HUES6 (cell line): Measurements from ENCODE around the gene ERV3-1.

Source experiments
- H3K27ac ChIP-seq: 2 replicates; pipeline ENCODE4 v1.7.0; 2013; ENCODE audit warnings: low read depth, mild to moderate bottlenecking, low read length, inconsistent platforms
- H3K27me3 ChIP-seq: 2 replicates; pipeline ENCODE4 v1.6.1; 2013; ENCODE audit warnings: low read length; ENCODE audit not compliant: control insufficient read depth, insufficient read depth
- H3K36me3 ChIP-seq: 2 replicates; pipeline ENCODE4 v1.6.1; 2013; ENCODE audit warnings: low read length; ENCODE audit not compliant: control insufficient read depth, insufficient read depth
- H3K4me1 ChIP-seq: 2 replicates; pipeline ENCODE4 v1.6.1; 2013; ENCODE audit warnings: low read length; ENCODE audit not compliant: control insufficient read depth, insufficient read depth
- H3K4me3 ChIP-seq: 2 replicates; pipeline ENCODE4 v1.5.1; 2013; ENCODE audit warnings: low read depth, low read length
- H3K9ac ChIP-seq: one replicate; pipeline ENCODE4 v1.6.1; 2013; ENCODE audit warnings: mild to moderate bottlenecking, low read length
- H3K9me3 ChIP-seq: 2 replicates; pipeline ENCODE4 v1.6.1; 2013; ENCODE audit warnings: low read depth, low read length; ENCODE audit not compliant: control insufficient read depth, insufficient read depth

The ERV3-1 gene

GRCh38 chr7:64998865-64999164, 7.7 kb downstream of the ERV3-1 start:
- Histone ChIP-seq H3K4me1 (peaks cover 5% of the 10 kb centered on the region; the same call in 1 of the 2 replicates), H3K27ac (no peak overlapping the region), H3K9me3 (peaks cover 79% of the 10 kb centered on the region), H3K36me3 (peaks cover 34% of the 10 kb centered on the region), H3K4me3 (no peak overlapping the region), H3K27me3 (no peaks in the 10 kb centered on the region), H3K9ac (no peak overlapping the region)

DNA sequence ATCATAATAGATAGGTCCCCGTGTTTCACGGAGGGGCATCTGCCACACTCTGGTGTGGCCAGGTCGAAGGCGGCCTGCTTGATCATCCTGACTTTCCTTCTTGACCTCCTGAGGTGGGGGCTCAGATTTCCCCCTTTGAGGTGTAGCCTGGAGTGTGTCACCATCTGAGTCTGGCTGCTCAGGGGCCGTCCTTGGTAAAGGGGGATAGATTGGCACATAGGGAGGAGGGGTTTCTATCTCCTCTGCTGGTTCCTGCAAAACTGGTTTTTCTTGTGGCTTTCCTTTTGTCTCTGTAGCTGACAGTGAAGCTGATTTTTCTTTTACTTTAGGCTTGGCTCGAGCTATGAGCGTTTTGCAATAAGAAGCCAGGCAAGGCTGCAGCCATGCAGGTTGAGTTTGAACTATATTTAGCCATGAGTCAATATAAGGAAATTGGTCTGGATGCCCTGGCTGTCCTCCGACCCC, 8.5 kb downstream of the ERV3-1 start:
- Histone ChIP-seq H3K9ac (no peak overlapping the region), H3K4me1 (peaks cover 5% of the 10 kb centered on the region; the same call in 1 of the 2 replicates), H3K4me3 (no peak overlapping the region), H3K36me3 (peaks cover 38% of the 10 kb centered on the region), H3K27ac (no peak overlapping the region), H3K27me3 (no peaks in the 10 kb centered on the region), H3K9me3 (peaks cover 87% of the 10 kb centered on the region)

DNA sequence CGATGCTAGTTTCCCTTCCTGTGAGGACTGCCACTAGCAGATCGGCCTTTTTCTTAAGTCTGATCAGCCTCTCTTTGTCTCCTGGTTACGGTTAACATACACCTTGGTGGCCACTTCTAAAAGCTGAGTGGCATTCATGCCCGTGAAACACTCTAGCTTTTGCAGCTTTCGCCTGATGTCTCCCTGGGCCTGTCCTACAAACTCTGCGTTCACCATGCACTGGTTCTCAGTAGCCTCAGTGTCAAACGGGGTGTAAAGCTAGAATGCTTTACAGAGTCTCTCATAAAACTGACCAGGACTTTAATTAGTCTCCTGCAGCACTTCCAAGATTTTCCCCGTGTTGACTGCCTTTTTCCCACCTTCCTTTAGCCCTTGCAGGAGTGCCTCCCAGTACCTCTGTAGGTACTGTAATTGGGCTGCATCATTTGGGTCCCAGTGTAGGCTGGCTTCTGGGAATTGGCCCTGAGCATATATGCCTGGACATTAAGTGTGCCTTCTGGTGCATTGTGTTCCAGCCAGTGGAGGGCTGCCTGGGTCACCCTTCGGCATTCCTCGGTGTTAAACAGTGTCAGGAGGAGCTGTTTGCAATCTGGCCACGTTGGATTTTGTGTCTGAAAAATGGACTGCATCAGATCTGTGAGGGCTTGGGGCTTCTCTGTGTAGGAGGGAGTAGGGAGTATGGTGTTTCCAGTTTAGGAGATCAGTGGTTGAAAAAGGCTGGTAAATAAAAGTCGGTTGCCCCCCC, 9.2 kb downstream of the ERV3-1 start:
- Histone ChIP-seq H3K27me3 (no peaks in the 10 kb centered on the region), H3K9me3 (peaks cover 93% of the 10 kb centered on the region), H3K27ac (no peak overlapping the region), H3K36me3 (peaks cover 40% of the 10 kb centered on the region), H3K9ac (no peak overlapping the region), H3K4me1 (peaks cover 5% of the 10 kb centered on the region; the same call in 1 of the 2 replicates), H3K4me3 (no peak overlapping the region)

GRCh38 chr7:64996305-64996704, 10.2 kb downstream of the ERV3-1 start:
- no peak overlapping the region for H3K27ac ChIP-seq
- H3K27me3 ChIP-seq, result no peaks in the 10 kb centered on the region
- H3K9ac ChIP-seq, result no peak overlapping the region
- H3K9me3 ChIP-seq, result peaks cover 94% of the 10 kb centered on the region
- no peak overlapping the region for H3K4me3 ChIP-seq
- H3K36me3 ChIP-seq, result peaks cover 39% of the 10 kb centered on the region
- peaks cover 5% of the 10 kb centered on the region; the same call in 1 of the 2 replicates for H3K4me1 ChIP-seq

DNA sequence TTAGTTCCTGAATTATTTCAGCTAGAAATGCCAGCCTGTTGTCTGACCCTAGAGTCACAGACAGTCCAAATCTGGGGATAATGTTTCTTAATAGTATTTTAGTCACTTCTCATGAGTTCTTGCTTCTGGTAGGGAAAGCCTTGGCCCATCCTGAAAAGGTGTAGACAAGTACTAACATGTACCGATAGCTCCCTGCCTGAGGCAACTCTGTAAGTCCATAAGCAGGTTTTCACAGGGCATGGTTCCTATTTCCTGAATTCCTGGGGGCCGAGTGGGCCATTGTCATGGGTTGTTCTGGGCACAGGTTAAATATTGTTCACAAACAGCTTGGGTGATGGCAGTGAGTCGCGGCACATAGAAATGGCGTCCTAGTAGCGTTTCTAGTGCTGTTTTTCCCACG, 12.6 kb downstream of the ERV3-1 start:
- Histone ChIP-seq H3K27ac (no peak overlapping the region), H3K4me3 (no peak overlapping the region), H3K9ac (no peak overlapping the region), H3K36me3 (peaks cover 29% of the 10 kb centered on the region), H3K9me3 (peaks cover 93% of the 10 kb centered on the region), H3K27me3 (no peaks in the 10 kb centered on the region), H3K4me1 (peaks cover 5% of the 10 kb centered on the region; the same call in 1 of the 2 replicates)

DNA sequence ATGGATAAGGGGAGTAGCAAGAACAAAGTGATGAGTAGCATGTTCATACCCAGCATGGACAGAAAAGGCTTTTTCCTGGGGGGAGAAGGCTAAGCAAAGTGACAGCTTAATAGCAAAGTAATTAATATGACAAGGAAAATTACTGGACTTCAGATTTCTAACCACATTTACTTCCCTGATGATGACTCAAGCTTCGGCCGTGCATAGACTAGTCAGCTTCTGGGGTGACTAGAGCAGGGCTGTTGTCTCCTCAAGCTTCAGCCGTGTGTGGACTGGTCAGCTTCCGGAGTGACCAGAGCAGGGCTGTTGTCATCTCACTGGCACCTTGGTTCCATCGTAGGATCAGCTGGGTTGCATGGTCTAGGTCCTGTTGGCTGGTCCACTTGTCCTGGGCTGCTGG, 13.5 kb downstream of the ERV3-1 start:
- H3K9me3 ChIP-seq, result peaks cover 92% of the 10 kb centered on the region

DNA sequence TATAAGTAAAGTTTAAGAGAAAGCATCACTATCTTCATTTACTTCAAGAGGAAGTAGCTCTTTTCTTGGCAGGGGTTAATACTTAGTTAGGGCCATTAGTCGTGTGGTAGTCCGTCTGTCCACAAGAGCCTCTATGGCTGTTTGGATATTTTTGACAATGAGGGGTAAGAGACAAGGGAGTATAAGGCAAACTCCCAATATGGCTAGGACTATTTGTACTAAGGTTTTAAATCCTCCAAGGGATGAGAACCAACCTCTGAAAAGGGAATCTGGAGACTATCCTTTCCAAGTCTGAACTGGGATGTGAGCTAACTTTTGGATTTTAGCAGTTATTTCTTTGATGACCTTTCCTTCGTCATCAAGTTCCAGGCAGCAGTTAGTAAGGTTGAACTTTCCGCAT, 15.6 kb downstream of the ERV3-1 start, which contains the start of gene ZNF117:
Gene ZNF117 (minus strand): TSS at position 101 of the 400 bp plus-strand sequence.
- Histone ChIP-seq H3K9me3 (peaks cover 78% of the 10 kb centered on the region), H3K4me3 (no peak within 1 kb of the TSS), H3K27me3 (no peaks in the 10 kb centered on the region), H3K9ac (no peak within 1 kb of the TSS), H3K4me1 (no peaks in the 10 kb centered on the region), H3K27ac (no peak within 1 kb of the TSS), H3K36me3 (peaks cover 23% of the 10 kb centered on the region)

More for the DNA sequence above, 13.5 kb downstream of the ERV3-1 start:
- H3K4me3 ChIP-seq, result no peak overlapping the region
- H3K36me3 ChIP-seq, result peaks cover 23% of the 10 kb centered on the region
- H3K27ac ChIP-seq, result no peak overlapping the region
- peaks cover 2% of the 10 kb centered on the region; the same call in 1 of the 2 replicates for H3K4me1 ChIP-seq
- no peak overlapping the region for H3K9ac ChIP-seq
- no peaks in the 10 kb centered on the region for H3K27me3 ChIP-seq

- peaks cover 23% of the 10 kb centered on the region for H3K36me3 ChIP-seq
- H3K9ac ChIP-seq, result no peak overlapping the region
- H3K9me3 ChIP-seq, result peaks cover 72% of the 10 kb centered on the region
Measured at GRCh38 chr7:64990216-64990615, 16.3 kb downstream of the ERV3-1 start.

DNA sequence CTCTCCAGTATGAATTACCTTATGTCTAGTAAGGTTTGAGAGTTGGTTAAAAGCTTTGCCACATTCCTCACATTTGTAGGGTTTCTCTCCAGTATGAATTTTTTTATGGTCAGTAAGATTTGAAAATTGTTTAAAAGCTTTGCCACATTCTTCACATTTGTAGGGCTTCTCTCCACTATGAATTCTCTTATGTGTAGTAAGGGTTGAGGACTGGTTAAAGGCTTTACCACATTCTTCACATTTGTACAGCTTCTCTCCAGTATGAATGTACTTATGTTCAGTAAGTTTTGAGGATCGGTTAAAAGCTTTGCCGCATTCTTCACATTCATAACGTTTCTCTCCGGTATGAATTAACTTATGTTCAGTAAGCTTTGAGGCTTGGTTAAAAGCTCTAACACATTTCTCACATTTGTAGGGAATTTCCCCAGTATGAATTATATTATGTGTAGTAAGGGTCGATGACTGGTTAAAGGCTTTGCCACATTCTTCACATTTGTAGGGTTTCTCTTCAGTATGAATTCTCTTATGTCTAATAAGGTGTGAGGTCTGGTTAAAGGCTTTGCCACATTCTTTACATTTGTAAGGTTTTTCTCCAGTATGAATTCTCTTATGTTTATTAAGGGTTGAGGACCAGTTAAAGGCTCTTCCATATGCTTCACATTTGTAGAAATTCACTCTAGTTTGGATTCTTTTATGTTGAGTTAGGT, 27.8 kb downstream of the ERV3-1 start:
- H3K9me3 ChIP-seq, result peaks cover 75% of the 10 kb centered on the region
- no peak overlapping the region for H3K27ac ChIP-seq
- H3K4me1 ChIP-seq, result no peaks in the 10 kb centered on the region
- H3K9ac ChIP-seq, result no peak overlapping the region
- H3K4me3 ChIP-seq, result no peak overlapping the region
- H3K27me3 ChIP-seq, result no peaks in the 10 kb centered on the region
- peaks cover 36% of the 10 kb centered on the region for H3K36me3 ChIP-seq

More at GRCh38 chr7:64990216-64990615, 16.3 kb downstream of the ERV3-1 start:
- H3K4me3 ChIP-seq, result no peak overlapping the region
- no peak overlapping the region for H3K27ac ChIP-seq
- no peaks in the 10 kb centered on the region for H3K4me1 ChIP-seq
- no peaks in the 10 kb centered on the region for H3K27me3 ChIP-seq

DNA sequence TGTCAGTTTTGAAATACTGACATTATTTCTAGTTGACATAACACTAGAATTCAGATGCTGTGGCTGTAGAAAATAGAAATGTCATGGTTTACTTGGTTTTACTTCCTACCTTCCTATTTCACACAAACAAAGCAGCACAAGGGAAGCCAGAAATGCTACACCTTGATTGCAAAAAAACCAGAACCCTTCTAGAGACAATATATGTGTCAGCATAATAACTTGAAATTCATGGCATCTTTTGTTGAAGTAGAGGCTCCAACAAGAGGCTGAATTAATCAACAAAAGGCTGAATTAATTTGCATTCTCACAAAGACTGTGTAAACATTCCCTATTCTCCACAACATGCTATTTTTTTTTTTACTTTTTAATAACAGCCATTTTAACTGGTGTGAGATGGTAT, 40.9 kb downstream of the ERV3-1 start:
- Histone ChIP-seq H3K4me1 (no peaks in the 10 kb centered on the region), H3K9me3 (peaks cover 13% of the 10 kb centered on the region), H3K36me3 (no peaks in the 10 kb centered on the region), H3K27me3 (no peaks in the 10 kb centered on the region), H3K4me3 (no peak overlapping the region), H3K9ac (no peak overlapping the region), H3K27ac (no peak overlapping the region)

DNA sequence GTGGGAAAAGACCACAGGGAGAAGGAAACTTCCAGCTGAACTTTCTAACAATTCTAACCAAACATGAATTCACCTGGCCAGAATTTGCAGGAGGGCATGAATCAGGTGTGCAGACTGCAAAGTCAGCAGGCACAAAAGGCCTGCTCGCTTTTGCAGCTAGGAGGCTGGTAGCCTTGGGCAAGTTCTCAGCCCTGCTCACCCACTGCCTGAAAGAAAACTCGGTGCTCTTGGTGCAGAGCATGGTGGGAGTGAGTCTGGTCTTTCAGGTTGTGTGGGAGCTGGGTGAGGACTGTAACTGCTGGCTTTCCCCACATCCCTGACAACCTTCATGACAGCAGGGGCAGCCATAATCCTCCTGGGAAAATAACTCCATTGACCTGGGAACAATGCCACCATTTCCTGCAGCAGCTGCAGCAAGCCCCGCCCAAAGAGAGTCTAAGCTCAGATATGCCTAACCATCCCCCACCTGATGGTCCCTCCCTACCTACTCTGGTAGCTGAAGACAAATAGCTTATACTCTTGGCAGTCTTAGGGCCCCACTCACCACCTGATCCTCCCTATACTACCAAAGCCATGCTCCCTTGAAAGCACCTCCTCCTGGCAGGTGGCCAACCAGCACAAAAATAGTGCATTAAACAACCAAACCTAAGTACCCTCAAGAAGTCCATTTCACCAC, 47.3 kb downstream of the ERV3-1 start:
- Histone ChIP-seq H3K4me3 (no peak overlapping the region), H3K36me3 (no peaks in the 10 kb centered on the region), H3K27ac (no peak overlapping the region), H3K9me3 (peaks cover 6% of the 10 kb centered on the region; the same call in 1 of the 2 replicates), H3K9ac (no peak overlapping the region), H3K27me3 (no peaks in the 10 kb centered on the region), H3K4me1 (no peaks in the 10 kb centered on the region)
